GM23338 (cell line): Measurements from ENCODE around the gene DNAJC16. TPM values are rescaled to one million over a fixed set of nuclear protein-coding genes. Genes with fewer than 3 reads are reported as not detected.

Experiments
- ATAC-seq: fragments of 200-7000 bp; cut with Tn5 transposase; 3 replicates; pipeline ENCODE4 v1.9.1; 2020
- DNase-seq: peaks from one replicate; pipeline ENCODE4 v3.0.0-alpha.2; 2015; ENCODE audit warnings: low spot score
- H2AFZ ChIP-seq: fragments of 200-600 bp; sonication (generic); 2 replicates; pipeline ENCODE4 v1.8.0; 2016; ENCODE audit warnings: antibody characterized with exemption, mild to moderate bottlenecking, moderate library complexity
- H3F3A ChIP-seq: fragments of 200-600 bp; sonication (generic); replicated peaks from 2 replicates; pipeline ENCODE4 v1.8.0; 2017; ENCODE audit warnings: antibody characterized with exemption, mixed run types, low read depth
- H3K27ac ChIP-seq: fragments of 200-600 bp; sonication (generic); 2 replicates; pipeline ENCODE4 v1.6.1; 2016; ENCODE audit warnings: low read depth
- H3K27me3 ChIP-seq: fragments of 200-600 bp; sonication (generic); 2 replicates; pipeline ENCODE4 v1.8.0; 2016; ENCODE audit warnings: mild to moderate bottlenecking, mixed run types, moderate library complexity; ENCODE audit not compliant: insufficient read depth
- H3K36me3 ChIP-seq: fragments of 200-600 bp; sonication (generic); 2 replicates; pipeline ENCODE4 v1.8.0; 2016; ENCODE audit warnings: mild to moderate bottlenecking; ENCODE audit not compliant: insufficient read depth
- H3K4me1 ChIP-seq: fragments of 200-600 bp; sonication (generic); 2 replicates; pipeline ENCODE4 v1.8.0; 2016; ENCODE audit warnings: mild to moderate bottlenecking, moderate library complexity; ENCODE audit not compliant: insufficient read depth
- H3K4me2 ChIP-seq: fragments of 200-600 bp; sonication (generic); 2 replicates; pipeline ENCODE4 v1.7.1; 2017; ENCODE audit warnings: mixed run types
- H3K4me3 ChIP-seq: fragments of 200-600 bp; sonication (generic); 2 replicates; pipeline ENCODE4 v1.6.1; 2016; ENCODE audit warnings: mixed run types
- H3K79me2 ChIP-seq: fragments of 200-600 bp; sonication (generic); replicated peaks from 2 replicates; pipeline ENCODE4 v1.8.0; 2017; ENCODE audit warnings: mild to moderate bottlenecking; ENCODE audit not compliant: insufficient read depth
- H3K9me2 ChIP-seq: fragments of 200-600 bp; sonication (generic); 2 replicates; pipeline ENCODE4 v1.8.0; 2017; ENCODE audit not compliant: insufficient read depth
- H4K20me1 ChIP-seq: fragments of 200-600 bp; sonication (generic); replicated peaks from 2 replicates; pipeline ENCODE4 v1.8.0; 2017; ENCODE audit warnings: mild to moderate bottlenecking; ENCODE audit not compliant: insufficient read depth
- H3K27ac Mint-ChIP-seq: 2 replicates; pipeline ENCODE4 v1.8.0; 2020; ENCODE audit warnings: inconsistent platforms, mild to moderate bottlenecking, moderate library complexity, mixed read lengths
- H3K27me3 Mint-ChIP-seq: 3 replicates; pipeline ENCODE4 v1.8.0; 2022; ENCODE audit warnings: low read depth, mild to moderate bottlenecking, moderate library complexity, mixed read lengths, inconsistent platforms; ENCODE audit not compliant: insufficient read depth, poor library complexity
- H3K36me3 Mint-ChIP-seq: 3 replicates; pipeline ENCODE4 v1.8.0; 2021; ENCODE audit warnings: low read depth, mild to moderate bottlenecking, inconsistent platforms, moderate library complexity, mixed read lengths
- H3K4me1 Mint-ChIP-seq: 3 replicates; pipeline ENCODE4 v1.8.0; 2020; ENCODE audit warnings: mild to moderate bottlenecking, inconsistent platforms, mixed read lengths
- H3K4me3 Mint-ChIP-seq: 3 replicates; pipeline ENCODE4 v1.8.0; 2021; ENCODE audit warnings: moderate library complexity, mild to moderate bottlenecking, inconsistent platforms, mixed read lengths
- H3K9me3 Mint-ChIP-seq: 3 replicates; pipeline ENCODE4 v1.8.0; 2020; ENCODE audit warnings: moderate library complexity, mild to moderate bottlenecking, inconsistent platforms, mixed read lengths
- CREB1 ChIP-seq: fragments of 250-450 bp; sonication (Bioruptor Pico); IDR thresholded peaks from 2 replicates; pipeline ENCODE4 v1.5.0; 2020; ENCODE audit warnings: low read depth, mild to moderate bottlenecking, moderate library complexity
- CTCF ChIP-seq, 2 experiments: fragments of 200-600 bp in 1 of 2; sonication (generic) in 1 of 2; conservative IDR thresholded peaks; 2 replicates each; pipeline versions ENCODE4 v1.5.1 to v1.6.1; 2016 to 2017; ENCODE audit warnings: antibody characterized with exemption in 2 of 2, low read depth in 2 of 2, mild to moderate bottlenecking in 2 of 2, moderate library complexity in 1 of 2
- ETS1 ChIP-seq: IDR thresholded peaks from 2 replicates; pipeline ENCODE4 v1.6.1; 2016; ENCODE audit warnings: antibody characterized with exemption
- EZH2 ChIP-seq: fragments of 200-600 bp; sonication (generic); IDR thresholded peaks from one replicate; pipeline ENCODE4 v1.8.0; 2017; ENCODE audit warnings: antibody characterized with exemption, mild to moderate bottlenecking, low read depth; ENCODE audit not compliant: unreplicated experiment
- EZH2phosphoT487 ChIP-seq: fragments of 200-600 bp; sonication (generic); IDR thresholded peaks from one replicate; pipeline ENCODE4 v1.8.1; 2018; ENCODE audit warnings: antibody characterized with exemption; ENCODE audit not compliant: unreplicated experiment
- JUNB ChIP-seq: IDR thresholded peaks from one replicate; pipeline ENCODE4 v1.6.1; 2016; ENCODE audit warnings: antibody characterized with exemption; ENCODE audit not compliant: unreplicated experiment
- NANOG ChIP-seq: IDR thresholded peaks from 2 replicates; pipeline ENCODE4 v1.6.1; 2016; ENCODE audit warnings: antibody characterized with exemption, borderline replicate concordance
- POLR2AphosphoS5 ChIP-seq: IDR thresholded peaks from 2 replicates; pipeline ENCODE4 v1.6.1; 2016; ENCODE audit warnings: antibody characterized with exemption, low read depth
- REST ChIP-seq: IDR thresholded peaks from one replicate; pipeline ENCODE4 v1.6.1; 2018; ENCODE audit warnings: antibody characterized with exemption; ENCODE audit not compliant: unreplicated experiment
- STAT1 ChIP-seq: IDR thresholded peaks from one replicate; pipeline ENCODE4 v1.6.1; 2016; ENCODE audit warnings: antibody characterized with exemption; ENCODE audit not compliant: unreplicated experiment
- ZNF114 ChIP-seq: fragments of 250-450 bp; sonication (Bioruptor Pico); IDR thresholded peaks from 2 replicates; pipeline ENCODE4 v1.5.0; 2020; ENCODE audit warnings: mild to moderate bottlenecking, moderate library complexity
- ZNF331 ChIP-seq: fragments of 250-450 bp; sonication (Bioruptor Pico); IDR thresholded peaks from 2 replicates; pipeline ENCODE4 v1.5.0; 2020; ENCODE audit warnings: low read depth, mild to moderate bottlenecking, moderate library complexity
- ZNF462 ChIP-seq: fragments of 250-450 bp; sonication (Bioruptor Pico); IDR thresholded peaks from 2 replicates; pipeline ENCODE4 v1.5.0; 2020; ENCODE audit warnings: mild to moderate bottlenecking, moderate library complexity
- polyA plus RNA-seq: library from polyadenylated mRNA; unstranded; fragments of >200 nt; fragmentation: Nextera tagmentation; extraction: Ambion mirVana; gene quantifications from 2 replicates; pipeline ENCODE4 v1.2.1, GENCODE V29; 2016
- total RNA-seq: library from RNA; depleted of rRNA; stranded (reverse); fragments of >200 nt; shearing (Covaris generic); gene quantifications from 2 replicates; pipeline ENCODE4 v1.2.3, GENCODE V29; 2014

Gene DNAJC16
- total and polyA plus RNA-seq, 2 experiments from 2014 or later, result 6.3 to 18.0 TPM

- H3K27ac ChIP-seq, result no peak overlapping the region
- Mint-ChIP-seq H3K9me3 (no peaks in the 10 kb centered on the region), H3K4me1 (no peaks in the 10 kb centered on the region; the same call in 2 of the 3 replicates), H3K4me3 (no peak overlapping the region), H3K36me3 (no peaks in the 10 kb centered on the region), H3K27ac (no peak overlapping the region), H3K27me3 (peaks cover 1% of the 10 kb centered on the region)
- H3K27me3 ChIP-seq, result no peaks in the 10 kb centered on the region
- H3K9me2 ChIP-seq, result no peaks in the 10 kb centered on the region
- H3K79me2 ChIP-seq, result no peaks in the 10 kb centered on the region
- DNase-seq, result no peak
- ATAC-seq, result no peak
- H3K36me3 ChIP-seq, result no peaks in the 10 kb centered on the region
- TF ChIP-seq REST, result no peak
- no peak for TF ChIP-seq ZNF462 (CRISPR knock-in tag)
- TF ChIP-seq ZNF114, result no peak
- no peak for TF ChIP-seq ZNF331 (CRISPR knock-in tag)
- no peak for TF ChIP-seq EZH2
- no peak for TF ChIP-seq POLR2AphosphoS5
- TF ChIP-seq EZH2phosphoT487, result no peak
- TF ChIP-seq STAT1, result no peak
- no peak for TF ChIP-seq ETS1
- TF ChIP-seq CREB1, result no peak
- TF ChIP-seq NANOG, result no peak
- TF ChIP-seq JUNB, result no peak
- TF ChIP-seq CTCF (conservative IDR thresholded peaks at IDR 0.05; ENCODE audit: low read depth in 2 of 2), result no peak
- no peak overlapping the region for H3K4me2 ChIP-seq
- H2AFZ ChIP-seq, result no peak overlapping the region
- H3F3A ChIP-seq, result no peaks in the 10 kb centered on the region
- H3K4me3 ChIP-seq, result no peak overlapping the region
- no peaks in the 10 kb centered on the region; the same call in 1 of the 2 replicates for H4K20me1 ChIP-seq
- H3K4me1 ChIP-seq, result no peaks in the 10 kb centered on the region
These were observed 48.9 kb upstream of the DNAJC16 start for GRCh38 chr1:15477646-15478212.
